GM21423 (cell line): ENCODE measurements around the gene RPH3AL.

Experiments
- ATAC-seq: cut with Tn5 transposase; IDR thresholded peaks from one replicate; pipeline ENCODE4 v1.9.1; 2021; ENCODE audit warnings: mild to moderate bottlenecking, moderate library complexity; ENCODE audit not compliant: unreplicated experiment

Gene RPH3AL

DNA sequence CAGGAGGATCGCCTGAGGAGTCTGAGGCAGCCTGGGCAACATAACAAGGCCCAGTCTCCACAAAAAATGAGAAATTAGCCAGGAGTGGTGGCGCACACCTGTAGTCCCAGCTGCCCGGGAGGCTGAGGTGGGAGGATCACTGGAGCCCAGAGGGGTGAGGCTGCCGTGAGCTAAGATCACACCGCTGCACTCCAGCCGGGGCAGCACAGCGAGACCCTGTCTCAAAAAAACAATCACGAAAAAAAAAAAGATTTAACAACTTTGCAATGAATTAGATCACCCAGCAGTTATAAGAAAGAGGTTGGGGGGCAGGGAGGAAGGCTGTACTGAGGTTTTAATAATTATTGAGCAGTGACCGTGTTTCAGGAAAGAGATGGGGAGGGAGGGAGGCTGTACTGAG lies 49.4 kb downstream of the RPH3AL start:
- no peak for ATAC-seq

DNA sequence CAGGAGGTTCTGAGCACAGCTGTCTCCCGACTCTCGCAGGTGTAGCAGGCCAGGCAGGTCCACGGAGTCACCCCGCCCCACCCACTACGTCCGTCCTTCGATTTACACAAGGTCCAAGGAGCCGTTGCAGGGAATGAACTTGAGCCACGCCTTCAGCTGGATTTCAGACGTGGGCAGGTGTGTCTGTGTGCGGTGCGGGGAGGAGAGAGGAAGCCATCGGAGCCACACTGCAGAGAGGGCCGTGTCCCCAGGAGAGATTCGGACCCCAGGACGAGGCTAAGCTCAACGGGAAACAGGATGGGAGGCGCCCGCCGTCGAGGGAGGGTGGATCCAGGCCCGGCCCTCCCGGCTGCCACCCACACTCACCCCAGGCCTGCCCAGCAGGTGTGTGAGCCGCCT lies 50.3 kb downstream of the RPH3AL start:
- no peak for ATAC-seq

DNA sequence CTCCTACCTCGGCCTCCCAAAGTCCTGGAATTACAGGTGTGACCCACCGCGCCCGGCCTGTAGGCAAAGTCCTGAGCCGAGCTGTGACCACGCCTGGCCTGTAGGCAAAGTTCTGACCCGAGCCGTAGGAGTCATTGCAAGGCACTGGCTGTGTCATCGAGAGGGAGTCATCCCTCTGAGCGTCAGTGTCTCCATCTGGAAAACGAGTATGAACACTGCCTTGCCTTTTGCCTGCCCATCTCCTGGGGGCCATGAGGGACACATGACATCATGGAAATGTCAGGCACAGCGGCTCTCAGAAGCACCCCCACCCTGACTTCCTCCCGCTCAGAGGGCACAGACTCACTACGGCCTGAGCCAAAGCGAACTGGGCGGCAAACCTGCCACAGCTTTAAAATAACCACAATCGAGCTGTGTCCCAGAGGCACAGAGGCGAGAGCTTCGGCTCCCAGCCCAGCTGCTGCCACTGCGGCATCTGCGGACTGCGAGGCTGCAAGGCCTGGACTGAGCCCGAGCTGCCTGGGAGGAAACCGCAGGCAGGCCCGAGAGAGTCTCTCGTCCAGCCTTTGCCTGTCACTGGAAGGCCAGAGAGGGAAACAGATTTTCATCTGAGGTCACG lies 50.8 kb downstream of the RPH3AL start:
- no peak for ATAC-seq

DNA sequence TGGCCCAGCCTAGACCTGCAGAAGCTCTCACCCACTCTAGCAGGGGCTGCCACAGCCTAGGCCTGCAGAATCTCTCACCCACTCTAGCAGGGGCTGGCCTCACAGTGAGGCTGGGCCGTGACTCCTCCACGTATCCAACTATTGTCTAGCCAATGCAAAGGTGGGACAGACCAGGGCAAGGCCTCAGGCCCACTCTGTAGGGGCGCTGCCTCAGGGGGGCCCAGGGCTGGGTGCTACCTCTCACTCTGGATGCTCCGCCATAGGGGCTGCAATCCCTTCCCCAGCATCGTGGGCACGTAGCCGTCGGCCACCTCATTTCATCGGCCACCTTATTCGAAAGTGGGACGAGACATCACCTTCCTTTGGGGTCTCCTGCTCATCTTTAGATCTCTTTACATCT lies 51.7 kb downstream of the RPH3AL start:
- ATAC-seq, result no peak

DNA sequence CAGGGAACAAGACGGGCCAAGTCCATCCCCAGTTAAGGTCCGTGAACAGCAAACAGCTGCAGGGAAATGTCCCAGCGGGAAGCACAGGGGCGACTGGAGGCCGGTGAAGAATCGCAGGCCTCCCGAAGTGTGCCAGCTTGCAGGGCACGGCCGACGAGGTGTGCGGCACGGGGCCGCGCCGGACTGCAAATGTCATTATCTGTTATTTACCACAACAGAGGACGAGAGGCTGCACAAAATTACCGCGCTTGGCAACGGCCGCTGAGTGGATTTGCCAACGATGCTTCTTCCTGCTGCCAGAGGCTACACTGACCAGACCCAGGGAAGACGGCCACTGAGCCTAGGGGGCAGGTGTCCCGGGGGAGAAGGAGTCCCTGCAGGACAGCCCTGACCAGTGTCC lies 53.1 kb downstream of the RPH3AL start:
- ATAC-seq, result no peak

DNA sequence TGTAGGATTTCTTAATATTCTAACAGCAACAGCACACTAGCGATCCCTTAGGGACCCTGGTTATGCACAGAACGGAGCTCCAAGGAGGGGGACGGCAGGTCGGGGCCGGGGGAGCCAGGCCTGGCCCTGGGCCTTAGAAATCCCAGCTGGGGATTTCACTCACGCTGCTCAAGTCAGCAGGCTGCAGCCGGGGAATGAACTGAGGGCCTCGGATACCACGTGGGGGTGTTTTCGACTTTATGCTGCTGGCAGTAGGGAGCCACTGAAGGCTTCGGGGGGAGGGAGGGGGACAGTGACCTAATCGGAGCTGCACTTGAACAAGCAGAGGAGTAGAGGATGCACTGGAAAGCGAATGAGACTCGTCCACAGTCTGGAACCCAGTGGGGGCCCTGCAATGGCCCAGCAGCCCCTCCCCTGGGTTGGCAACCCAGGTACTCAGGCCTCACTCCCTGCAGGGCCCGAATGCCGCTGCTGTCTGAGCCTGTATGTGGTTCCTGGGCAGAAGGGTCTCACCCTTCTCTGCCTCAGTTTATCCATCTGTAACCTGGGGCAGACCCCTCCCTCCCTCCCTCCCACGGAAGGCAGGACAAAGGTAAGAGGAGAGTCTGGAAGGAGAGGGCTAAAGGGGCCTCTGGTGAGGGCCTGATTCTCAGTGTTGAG lies 53.7 kb downstream of the RPH3AL start:
- no peak for ATAC-seq

DNA sequence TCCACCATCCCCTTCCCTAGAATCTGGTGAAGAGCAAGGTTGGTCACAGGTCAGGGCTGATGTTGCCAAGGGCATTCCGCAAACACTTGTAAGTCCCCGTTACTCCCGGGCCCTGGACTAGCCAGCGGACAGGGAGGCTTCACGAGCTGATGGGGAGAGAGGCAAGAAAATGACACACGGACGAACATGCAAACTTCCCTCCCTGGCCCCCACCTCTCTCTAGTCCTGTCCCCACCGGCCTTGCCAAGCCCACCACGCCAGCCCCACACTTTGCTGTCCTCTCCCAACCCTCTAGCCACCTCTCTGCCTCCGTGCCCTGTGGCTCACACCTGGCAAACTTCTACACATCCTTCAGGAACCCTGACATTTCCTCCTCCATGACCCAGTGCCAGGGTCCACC lies 54.8 kb downstream of the RPH3AL start:
- no peak for ATAC-seq

DNA sequence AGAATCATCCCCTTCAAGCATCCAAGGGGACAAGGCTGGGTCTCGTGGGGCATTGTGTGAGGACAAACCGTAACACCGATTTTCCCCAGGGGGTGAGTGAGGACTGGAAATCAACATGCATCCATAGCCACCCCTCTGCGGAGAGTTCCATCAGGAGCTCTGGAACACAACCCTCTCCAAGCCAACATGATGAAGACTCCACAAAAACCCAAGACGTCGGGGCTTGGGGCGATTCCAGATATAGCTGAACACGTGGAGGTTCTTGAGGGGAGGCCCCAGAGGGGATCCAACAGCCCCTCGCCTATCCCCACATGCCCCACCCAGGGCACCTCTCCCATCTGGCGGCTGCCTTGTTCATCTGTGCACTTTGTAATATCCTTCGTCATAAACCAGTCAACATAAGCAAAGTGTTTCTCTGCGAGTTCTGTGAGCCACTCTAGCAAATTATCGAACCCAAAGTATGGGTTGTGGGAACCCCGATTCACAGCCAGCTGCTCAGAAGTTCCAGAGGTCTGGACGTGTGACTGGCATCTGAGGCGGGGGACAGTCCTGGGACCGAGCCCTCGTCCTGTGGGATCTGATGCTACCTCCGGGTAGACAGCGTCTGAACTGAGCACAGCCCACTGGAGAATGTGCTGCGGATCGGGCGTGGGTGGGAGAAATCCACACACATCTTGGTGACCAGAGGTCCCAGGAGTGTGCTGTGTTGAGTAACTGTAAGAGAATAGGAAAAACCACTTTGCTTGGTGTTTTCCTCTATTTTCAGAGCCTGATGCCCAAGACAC lies 55.5 kb downstream of the RPH3AL start:
- ATAC-seq, result no peak

DNA sequence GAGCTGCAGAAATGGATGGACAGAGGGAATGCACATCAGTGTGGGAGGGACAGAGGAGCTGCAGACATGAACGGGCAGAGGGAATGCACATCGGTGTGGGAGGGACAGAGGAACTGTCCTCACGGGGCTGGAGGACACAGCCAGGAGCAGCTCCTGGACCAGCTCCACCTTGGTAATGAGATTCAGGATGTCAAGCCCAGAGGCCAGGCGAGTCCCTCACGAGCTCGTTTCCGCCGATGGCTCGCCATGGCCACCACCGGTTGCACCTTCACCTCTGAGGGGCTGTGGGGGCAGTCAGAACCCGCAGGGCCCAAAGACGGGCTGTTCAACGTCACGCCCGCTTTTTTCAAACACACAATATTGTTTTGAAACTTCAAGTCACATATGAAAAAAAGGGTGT lies 56.2 kb downstream of the RPH3AL start:
- no peak for ATAC-seq

DNA sequence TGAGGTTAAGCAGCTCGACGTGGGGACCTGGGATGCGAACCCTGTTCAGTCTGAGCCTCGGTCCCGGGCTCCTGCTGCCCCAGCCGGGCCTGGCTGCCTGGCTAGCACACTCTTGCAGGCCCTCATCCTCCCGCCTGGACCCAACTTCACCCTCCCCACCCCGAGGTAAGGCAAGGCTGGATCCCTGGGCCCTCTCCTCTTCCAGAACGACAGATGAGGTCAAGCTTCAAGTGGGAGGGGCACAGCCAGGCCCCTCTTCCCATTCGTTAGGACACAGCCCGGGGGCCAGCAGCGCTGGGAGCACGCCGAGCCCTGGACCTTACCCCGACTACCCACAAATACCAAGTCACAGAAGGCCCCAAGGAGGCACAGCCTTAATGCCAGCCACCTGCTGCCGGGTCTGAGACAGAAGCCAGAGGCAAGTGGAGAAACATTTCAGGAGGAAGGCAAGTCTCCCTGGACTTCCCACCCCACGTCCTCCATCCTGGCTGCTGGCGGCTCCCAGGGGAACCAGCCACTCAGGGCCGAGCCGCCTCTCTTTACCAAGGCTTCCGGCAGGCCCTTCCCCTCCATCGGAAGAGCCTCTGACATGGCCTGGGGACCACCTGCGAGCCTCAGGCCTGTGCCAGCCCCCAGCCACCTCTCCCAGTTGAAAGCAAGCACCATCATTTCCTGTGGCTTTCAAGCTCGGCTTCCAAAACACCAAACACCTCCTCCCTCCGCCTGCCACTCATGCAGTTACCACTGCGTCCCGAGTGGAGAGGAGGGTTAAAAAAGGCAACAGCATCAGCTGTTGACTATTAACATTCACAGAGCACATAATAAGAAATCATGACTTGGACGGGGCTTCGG lies 59.9 kb downstream of the RPH3AL start:
- ATAC-seq, result no peak

DNA sequence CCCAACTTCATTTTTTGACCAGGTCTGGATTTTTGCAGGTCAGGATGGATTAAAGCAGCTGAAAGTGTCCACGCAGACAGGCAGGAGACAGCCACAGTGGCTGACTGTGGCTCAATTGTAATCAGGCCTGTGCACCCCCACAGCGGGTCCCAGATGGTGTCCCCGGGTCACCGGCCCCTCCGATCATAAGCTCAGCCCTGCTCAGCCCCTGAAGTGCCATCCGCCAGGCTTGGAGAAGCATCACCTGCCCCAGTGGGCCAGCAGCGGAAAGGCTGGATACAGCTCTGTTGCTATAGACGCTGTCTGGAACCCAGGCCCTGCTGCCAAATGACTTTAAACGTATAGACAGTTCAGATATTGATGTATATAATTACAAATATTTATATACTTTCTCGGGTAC lies 60.6 kb downstream of the RPH3AL start:
- ATAC-seq, result no peak

DNA sequence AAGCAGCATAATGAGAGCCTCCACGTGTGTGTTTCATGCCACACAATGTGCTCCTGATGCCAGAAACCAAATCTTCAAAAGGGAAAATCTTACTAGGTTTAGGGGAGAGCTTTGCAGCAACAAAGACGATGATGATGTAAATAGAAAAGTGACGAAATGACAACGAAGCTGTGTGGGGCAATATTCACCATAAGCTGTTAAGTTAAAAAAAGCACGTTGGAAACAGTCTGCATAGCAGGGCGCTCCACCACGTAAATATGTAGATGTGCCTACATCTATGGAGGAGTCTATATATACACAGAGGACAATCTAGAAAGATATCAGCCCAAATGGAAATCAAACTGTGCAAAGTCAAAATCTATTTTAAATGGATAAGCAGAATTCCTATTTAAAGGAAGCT lies 61.0 kb downstream of the RPH3AL start:
- ATAC-seq, result no peak

DNA sequence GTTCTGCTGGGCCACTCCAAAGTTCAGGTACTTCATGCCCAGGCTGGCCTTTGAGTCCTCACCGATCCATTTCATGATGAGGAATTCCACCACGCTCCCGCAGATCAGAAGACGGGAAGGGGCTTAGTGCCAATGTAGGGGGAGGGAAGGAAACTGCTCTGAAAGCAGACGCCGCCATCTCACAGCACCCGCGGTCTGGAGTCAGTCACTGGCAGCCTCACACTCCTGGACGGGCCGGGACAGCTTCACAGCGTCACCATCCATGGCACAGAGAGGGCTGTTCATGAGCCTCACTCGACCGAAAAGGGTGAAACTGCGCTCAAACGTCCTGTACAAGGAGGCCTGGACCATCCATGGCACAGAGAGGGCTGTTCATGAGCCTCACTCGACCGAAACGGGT lies 62.0 kb downstream of the RPH3AL start:
- ATAC-seq, result no peak

DNA sequence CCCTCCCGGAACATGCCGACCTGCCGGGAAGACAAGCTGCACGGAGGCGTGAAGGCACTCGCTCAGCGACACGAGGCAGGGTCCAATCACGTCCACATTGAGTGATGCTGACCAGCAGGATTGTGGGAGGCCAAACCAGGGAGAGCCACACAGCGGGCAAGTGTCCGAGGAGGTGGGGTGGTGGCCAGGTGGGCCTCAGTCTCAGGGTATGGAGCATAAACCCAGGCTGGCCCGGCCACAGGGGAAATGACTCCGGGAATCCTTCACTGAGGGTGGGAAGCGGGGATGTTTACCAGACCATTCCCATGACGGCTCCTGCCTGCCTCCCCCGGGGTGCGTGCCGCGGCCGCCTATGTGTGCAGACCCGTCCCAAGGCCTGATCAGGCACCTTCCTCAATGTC lies 62.5 kb downstream of the RPH3AL start:
- ATAC-seq, result no peak

DNA sequence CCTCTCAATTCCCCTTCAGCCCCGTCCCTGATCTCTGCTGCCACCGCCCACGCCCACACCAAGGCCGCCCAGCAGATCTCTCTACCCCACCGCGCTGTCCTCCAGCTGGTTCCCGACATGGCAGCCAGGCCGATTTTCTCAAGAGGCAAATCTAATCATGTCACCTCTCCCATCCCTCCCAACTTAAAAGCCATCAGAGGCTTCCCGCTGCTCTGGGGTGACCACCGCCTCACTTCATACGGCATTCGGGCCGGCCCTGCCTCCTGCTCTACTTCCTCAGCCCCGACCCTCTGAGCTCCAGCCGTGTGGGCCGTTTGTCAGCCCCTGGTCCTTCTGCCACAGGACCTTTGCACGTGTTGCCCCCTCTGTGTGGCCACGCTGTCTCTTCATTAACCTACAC lies 63.2 kb downstream of the RPH3AL start:
- no peak for ATAC-seq

DNA sequence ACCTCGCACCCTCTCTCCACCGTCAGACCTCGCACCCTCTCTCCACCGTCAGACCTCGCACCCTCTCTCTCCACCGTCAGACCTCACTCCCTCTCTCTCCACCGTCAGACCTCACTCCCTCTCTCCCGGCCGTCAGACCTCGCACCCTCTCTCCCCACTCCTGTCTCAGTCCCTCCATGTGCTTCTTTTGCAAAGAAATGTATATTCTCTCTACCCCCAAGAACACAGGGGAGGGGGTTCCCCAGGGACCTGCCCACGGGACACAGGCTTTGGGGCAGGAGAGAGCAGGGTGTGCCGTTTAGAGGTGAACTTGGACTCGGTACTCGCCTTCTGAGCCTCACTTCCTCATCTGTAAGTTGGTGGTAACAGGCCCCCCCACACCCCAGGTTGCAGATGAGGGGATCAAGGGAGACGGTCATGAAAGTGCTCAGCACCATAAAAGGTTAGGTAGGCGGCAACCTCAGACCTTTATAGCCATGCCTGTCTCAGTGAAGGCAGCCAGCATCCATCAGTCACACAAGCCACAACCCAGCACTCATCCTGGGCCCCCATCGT lies 63.7 kb downstream of the RPH3AL start:
- no peak for ATAC-seq

DNA sequence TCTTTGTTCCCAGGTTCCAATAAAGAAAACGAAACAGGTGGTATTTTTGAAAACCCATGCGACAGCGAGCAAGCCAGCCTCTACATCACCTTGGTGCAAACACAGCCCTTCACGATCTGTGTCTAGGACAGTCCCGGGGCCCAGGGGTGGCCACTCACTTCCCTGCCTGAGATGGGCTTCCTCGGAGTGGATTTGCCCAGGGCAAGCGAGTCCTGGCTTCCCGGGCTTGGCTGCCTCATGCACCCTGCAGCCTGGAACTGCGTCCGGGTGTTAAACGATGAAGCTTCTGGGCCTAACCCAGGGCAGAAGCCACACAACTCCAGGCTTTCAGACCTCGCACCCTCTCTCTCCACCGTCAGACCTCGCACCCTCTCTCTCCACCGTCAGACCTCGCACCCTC lies 66.0 kb downstream of the RPH3AL start:
- ATAC-seq, result no peak

DNA sequence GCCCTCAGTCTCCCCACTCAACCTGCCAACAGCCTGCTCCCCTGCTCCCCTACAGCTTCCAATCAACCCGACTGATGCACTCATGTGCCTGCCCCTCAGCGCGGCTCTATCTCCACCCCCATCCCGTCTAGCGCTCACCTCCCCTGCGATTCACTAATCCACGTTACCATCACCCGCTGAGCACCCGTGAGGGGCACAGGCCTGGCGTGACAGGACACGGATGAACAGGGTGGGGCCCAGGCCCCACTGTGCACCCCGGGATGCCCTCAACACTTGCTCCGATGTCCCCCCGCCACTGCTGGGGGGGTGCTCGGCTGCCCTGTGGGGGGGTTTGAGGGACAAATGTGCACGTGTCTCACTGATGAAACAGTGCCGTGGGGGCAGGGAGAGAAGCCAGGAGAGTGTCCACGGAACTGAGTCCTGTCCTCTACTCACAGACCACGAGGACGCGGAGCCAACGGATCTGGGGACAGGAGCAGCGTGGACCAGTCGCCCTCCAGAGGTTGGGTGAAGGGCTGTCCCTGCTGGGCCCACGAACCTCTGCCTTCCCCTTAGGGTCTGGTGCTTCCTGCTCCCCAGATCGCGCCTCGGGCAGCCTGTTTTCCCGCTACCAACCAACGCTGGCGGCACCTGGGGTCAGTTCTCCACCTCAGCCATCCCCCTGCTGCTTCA lies 66.7 kb downstream of the RPH3AL start:
- ATAC-seq, result no peak

DNA sequence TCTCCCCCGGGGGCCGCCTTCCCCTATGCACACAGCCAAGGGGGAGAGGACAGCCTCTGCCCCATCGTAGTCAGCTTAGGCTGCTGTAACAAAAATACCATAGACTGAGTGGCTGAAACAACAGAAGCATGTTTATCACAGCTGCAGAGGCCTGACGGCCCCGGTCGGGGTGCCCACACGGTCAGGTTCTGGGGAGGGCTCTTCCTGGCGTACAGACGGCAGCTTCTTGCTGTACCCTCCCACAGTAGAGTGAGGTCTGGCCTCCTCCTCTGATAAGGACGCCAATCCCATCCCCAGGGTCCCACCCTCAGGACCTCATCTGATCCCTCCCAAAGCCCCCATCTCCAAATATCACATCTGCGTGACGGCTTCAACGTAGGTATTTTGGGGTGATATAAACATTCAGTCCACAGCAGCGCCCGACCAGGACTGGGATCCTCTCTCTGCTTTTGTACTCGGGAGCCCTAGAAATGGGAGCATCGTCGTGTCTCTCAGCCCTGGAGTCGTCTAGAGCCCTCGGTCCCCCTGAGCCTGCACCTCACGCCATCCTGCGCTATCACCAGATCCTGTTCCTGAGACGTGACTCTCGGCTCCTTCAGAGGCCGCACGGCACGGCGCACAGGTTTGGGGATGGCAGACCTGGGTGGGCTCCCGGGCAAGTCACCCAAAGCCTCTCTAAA lies 67.8 kb downstream of the RPH3AL start:
- no peak for ATAC-seq
